Colonic mucosa (tissue), 4 donors: ENCODE data around the gene DIP2A. TPM values are rescaled to one million over a fixed set of nuclear protein-coding genes. Genes with fewer than 3 reads are reported as not detected.

ENCODE experiments used
- DNase-seq: peaks from one replicate; pipeline ENCODE4 v3.0.0-alpha.2; 2020
- H3K27ac ChIP-seq: fragments of 200-600 bp; one replicate; pipeline ENCODE4 v1.8.0; 2021
- H3K27me3 ChIP-seq: fragments of 200-600 bp; one replicate; pipeline ENCODE4 v1.8.0; 2021
- H3K36me3 ChIP-seq: fragments of 200-600 bp; one replicate; pipeline ENCODE4 v1.8.0; 2021
- H3K4me1 ChIP-seq: fragments of 200-600 bp; one replicate; pipeline ENCODE4 v1.8.0; 2021; ENCODE audit warnings: mild to moderate bottlenecking
- H3K4me3 ChIP-seq: fragments of 200-600 bp; one replicate; pipeline ENCODE4 v1.8.0; 2021
- H3K9ac ChIP-seq, 2 donors: one replicate each; pipeline ENCODE4 v1.7.0; 2013; ENCODE audit warnings: control low read depth in 2 of 2, low read depth in 2 of 2, low read length in 2 of 2
- H3K9me3 ChIP-seq: fragments of 200-600 bp; one replicate; pipeline ENCODE4 v1.8.0; 2021
- CTCF ChIP-seq: fragments of 200-600 bp; IDR thresholded peaks from one replicate; pipeline ENCODE4 v1.8.0; 2022; ENCODE audit warnings: antibody characterized with exemption, mild to moderate bottlenecking
- intact Hi-C: fragments of 100-400 bp; cut with DNase I; formaldehyde crosslinking; loops from one replicate; pipeline ENCODE4 v1.14.1; 2022
- total RNA-seq, 2 donors: library from RNA; stranded (reverse); fragmentation: NEBNext Ultra II Directional in 1 of 2; extraction: Animal tissue kit (Norgen Biotek cat#: 25700) in 1 of 2; gene quantifications; one replicate each; pipeline ENCODE4 v1.2.1, GENCODE V29; 2021
- donor health status: healthy.
- donor health status: DM: no; HTN: no; CAD: no.
- donor health status: DM: no; HTN: no; CAD: no.

The DIP2A gene
- total RNA-seq, 2 donors from 2014 or later = 40.4 to 41.0 TPM

- Histone ChIP-seq H3K4me3 (no peak overlapping the region), H3K4me1 (no peaks in the 10 kb centered on the region), H3K36me3 (no peaks in the 10 kb centered on the region), H3K9ac (no peak overlapping the region), H3K9me3 (no peaks in the 10 kb centered on the region), H3K27me3 (no peaks in the 10 kb centered on the region), H3K27ac (no peak overlapping the region)
- DNase-seq = no peak
- intact Hi-C loops = no loop called here
- TF ChIP-seq CTCF = no peak
Observed at GRCh38 chr21:46427516-46427915, 31.2 kb upstream of the DIP2A start.

DNA sequence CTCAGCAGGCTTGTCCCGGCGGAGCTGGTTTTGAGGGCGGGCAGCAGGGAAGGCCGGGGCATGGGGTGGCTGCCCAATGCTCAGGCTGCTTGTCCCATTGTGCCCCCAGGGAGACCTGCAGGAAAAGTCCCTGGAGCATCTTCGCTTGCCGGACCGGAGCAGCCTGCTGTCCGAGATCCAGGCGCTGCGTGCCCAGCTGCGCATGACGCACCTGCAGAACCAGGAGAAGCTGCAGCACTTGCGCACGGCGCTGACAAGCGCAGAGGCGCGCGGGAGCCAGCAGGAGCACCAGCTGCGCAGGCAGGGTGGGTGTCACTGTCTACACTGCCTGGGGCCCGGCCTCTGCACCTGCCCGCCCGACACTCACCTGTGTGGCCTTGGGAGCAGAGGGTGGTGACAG lies 30.4 kb upstream of the DIP2A start:
- H3K36me3 ChIP-seq = no peaks in the 10 kb centered on the region
- no peak for TF ChIP-seq CTCF
- no peak overlapping the region for H3K4me3 ChIP-seq
- H3K4me1 ChIP-seq = no peaks in the 10 kb centered on the region
- intact Hi-C loops = no loop called here
- H3K9ac ChIP-seq = no peak overlapping the region
- no peaks in the 10 kb centered on the region for H3K27me3 ChIP-seq
- no peak for DNase-seq
- no peaks in the 10 kb centered on the region for H3K9me3 ChIP-seq
- no peak overlapping the region for H3K27ac ChIP-seq

DNA sequence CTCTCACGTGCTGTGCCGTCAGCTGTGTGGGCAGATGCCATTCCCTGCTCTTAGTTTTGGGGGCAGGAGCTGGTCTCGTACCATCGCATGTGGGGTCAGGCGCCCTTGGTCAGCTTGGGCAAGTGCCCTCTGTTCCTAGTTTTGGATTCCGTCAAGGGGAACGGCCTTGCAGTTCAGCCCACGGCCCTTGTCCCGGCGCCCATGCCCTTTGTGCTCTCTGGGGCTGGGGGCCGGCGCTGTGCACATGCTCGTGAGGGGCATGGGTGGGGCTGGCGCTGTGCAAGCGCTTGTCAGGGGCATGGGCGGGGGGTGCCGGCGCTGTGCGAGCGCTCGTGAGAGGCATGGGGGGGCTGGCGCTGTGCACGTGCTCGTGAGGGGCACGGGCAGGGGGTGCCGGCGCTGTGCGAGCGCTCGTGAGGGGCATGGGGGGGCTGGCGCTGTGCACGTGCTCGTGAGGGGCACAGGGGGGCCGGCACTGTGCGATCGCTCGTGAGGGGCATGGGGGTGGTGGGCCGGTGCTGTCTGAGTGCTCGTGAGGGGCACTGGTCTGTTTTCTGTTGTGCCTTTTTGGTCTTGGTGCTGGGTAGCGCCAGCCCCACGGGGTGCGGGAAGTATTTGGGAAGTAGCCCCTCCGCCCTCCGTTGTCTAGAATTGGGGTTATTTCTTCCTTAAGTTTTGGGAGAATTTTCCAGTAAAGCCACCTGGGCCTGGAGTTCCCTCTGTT lies 29.5 kb upstream of the DIP2A start:
- no peak for TF ChIP-seq CTCF
- H3K36me3 ChIP-seq = no peaks in the 10 kb centered on the region
- no peaks in the 10 kb centered on the region for H3K27me3 ChIP-seq
- intact Hi-C loops = no loop called here
- H3K4me1 ChIP-seq = no peaks in the 10 kb centered on the region
- no peak overlapping the region for H3K9ac ChIP-seq
- no peaks in the 10 kb centered on the region for H3K9me3 ChIP-seq
- H3K27ac ChIP-seq = no peak overlapping the region
- no peak overlapping the region for H3K4me3 ChIP-seq
- DNase-seq = no peak

DNA sequence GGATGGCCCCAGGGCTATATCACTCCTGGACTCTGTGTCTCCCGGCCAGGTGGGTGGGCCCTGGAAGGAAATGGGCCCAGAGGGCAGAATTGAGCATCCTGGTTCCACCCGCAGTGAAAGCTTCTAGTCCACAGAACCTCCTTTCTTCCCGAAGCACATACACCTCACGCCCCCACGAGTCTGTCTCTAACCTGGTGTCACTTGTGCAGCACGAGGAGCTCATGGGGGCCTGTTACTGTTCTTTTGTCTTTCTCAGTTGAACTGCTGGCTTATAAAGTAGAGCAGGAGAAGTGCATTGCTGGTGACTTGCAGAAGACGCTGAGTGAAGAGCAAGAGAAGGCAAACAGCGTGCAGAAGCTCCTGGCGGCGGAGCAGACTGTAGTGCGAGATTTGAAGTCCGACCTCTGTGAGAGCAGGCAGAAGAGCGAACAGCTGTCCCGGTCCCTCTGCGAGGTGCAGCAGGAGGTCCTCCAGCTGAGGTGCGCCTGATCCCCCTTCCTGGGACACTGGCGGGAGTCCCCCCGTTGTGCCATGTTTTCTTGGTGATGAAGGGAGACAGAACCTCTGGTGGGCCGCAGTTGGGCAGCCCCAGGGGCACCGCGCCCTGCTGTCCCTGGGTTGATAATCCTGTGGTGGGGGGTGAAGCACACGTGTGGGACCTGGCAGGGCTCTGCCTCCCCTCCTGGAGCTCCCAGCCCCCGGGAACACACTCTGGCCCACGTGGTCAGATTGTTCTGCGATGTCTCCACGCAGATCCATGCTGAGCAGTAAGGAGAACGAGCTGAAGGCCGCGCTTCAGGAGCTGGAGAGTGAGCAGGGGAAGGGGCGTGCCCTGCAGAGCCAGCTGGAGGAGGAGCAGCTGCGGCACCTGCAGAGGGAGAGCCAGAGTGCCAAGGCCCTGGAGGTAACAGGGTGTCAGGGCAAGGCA lies 28.7 kb upstream of the DIP2A start:
- no peaks in the 10 kb centered on the region for H3K4me1 ChIP-seq
- H3K27ac ChIP-seq = no peak overlapping the region
- intact Hi-C loops = no loop called here
- TF ChIP-seq CTCF = no peak
- no peak for DNase-seq
- no peaks in the 10 kb centered on the region for H3K27me3 ChIP-seq
- H3K9me3 ChIP-seq = no peaks in the 10 kb centered on the region
- H3K9ac ChIP-seq = no peak overlapping the region
- no peak overlapping the region for H3K4me3 ChIP-seq
- H3K36me3 ChIP-seq = no peaks in the 10 kb centered on the region

DNA sequence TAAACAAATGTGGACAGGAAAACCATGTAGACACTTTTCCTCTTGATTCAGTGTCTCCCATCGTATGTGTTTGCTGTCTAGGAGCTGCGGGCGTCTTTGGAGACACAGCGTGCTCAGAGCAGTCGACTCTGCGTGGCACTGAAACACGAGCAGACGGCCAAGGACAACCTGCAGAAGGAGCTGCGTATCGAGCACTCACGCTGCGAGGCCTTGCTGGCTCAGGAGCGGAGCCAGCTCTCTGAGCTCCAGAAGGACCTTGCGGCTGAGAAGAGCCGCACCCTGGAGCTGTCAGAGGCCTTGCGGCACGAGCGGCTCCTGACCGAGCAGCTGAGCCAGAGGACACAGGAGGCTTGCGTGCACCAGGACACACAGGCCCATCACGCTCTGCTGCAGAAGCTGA lies 27.2 kb upstream of the DIP2A start:
- Histone ChIP-seq H3K27ac (no peak overlapping the region), H3K9ac (no peak overlapping the region), H3K36me3 (no peaks in the 10 kb centered on the region), H3K4me1 (no peaks in the 10 kb centered on the region), H3K27me3 (no peaks in the 10 kb centered on the region), H3K4me3 (no peak overlapping the region), H3K9me3 (no peaks in the 10 kb centered on the region)
- TF ChIP-seq CTCF = no peak
- DNase-seq = no peak
- intact Hi-C loops = no loop called here
